Measurements from ENCODE around the gene TPD52L1.
A peak's percentile ranks its signal among the peaks of the same experiment; 100 is the strongest.
"Not testable (repeated sequence)": the region's sequence is repeated elsewhere in the genome, so short reads cannot be mapped to it uniquely, and the experiment has no call there.

Gene TPD52L1

DNA sequence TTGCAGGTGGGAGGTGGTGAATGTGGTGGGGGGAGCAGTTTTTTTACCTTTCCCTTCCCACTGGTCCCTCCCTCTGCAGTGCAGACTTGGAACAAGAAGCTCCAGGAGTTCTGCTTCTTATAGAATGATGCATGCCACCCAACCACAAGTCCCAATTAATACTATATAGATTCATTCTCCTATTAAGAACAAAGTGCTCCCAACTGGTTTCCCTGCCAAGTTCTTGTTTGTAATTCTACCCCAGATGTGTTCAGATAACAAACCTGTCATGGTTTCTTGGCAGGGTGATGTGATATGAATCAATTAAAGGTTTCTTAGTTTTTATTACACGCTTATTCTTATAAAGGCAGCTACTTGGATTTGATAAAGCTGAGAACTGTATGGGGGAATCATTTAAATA lies 124.3 kb downstream of the TPD52L1 start:
- DNase-seq: no peak

DNA sequence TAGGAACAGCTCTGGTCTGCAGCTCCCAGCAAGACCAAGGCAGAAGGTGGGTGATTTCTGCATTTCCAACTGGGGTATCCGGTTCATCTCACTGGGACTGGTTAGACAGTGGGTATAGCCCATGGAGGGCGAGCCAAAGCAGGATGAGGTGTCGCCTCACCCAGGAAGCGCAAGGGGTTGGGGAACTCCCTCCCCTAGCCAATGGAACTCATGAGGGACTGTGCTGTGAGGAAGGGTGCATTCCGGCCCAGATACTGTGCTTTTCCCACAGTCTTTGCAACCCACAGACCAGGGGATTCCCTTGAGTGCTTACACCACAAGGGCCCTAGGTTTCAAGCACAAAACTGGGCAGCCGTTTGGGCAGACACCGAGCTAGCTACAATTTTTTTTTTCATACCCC lies 126.4 kb downstream of the TPD52L1 start:
- DNase-seq: no peak

DNA sequence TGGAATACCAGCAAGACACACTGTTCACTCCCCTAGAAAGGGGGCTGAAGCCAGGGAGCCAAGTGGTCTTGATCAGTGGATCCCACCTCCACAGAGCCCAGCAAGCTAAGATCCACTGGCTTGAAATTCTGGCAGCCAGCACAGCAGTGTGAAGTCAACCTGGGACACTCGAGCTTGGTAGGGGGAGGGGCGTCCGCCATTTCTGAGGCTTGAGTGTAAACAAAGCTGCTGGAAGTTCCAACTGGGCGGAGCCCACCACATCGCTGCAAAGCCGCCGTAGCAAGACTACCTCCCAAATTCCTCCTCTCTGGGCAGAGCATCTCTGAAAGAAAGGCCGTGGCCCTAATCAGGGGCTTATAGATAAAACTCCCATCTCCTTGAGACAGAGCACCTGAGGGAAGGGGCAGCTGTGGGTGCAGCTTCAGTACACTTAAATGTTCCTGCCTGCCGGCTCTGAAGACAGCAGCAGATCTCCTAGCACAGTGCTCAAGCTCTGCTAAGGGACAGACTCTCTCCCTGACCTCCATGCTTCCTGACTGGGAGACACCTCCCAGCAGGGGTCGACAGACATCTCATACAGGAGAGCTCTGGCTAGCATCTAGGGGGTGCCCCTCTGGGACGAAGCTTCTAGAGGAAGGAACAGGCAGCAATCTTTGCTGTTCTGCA lies 126.9 kb downstream of the TPD52L1 start:
- not testable (repeated sequence) for DNase-seq

DNA sequence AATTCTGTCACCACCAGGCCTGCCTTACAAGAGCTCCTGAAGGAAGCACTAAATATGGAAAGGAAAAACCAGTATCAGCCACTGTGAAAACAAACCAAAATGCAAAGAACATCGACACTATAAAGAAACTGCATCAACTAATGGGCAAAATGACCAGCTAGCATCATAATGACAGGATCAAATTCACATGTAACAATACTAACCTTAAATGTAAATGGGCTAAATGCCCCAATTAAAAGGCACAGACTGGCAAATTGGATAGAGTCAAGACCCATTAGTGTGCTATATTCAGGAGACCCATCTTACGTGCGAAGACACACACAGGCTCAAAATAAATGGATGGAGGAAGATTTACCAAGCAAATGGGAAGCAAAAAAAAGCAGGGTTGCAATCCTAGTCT lies 128.9 kb downstream of the TPD52L1 start:
- not testable (repeated sequence) for DNase-seq

DNA sequence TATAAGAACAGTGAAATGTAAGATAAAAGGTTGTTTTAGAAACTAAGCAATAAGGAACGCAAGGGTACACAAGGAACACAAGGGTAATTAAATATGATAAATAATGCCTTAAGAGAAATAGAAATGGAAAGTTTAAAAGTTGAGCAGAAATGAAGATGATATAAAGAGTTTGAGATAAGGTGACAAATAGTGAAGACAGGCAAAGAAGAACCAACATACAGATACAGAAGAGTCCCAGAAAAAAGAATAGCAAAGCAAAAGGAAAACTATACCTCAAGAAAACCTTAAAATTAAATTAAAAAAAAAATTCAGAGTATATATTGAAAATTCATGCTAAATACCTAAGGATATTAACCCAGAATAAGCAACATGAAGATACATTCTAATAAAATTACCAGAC lies 131.8 kb downstream of the TPD52L1 start:
- DNase-seq: no peak

DNA sequence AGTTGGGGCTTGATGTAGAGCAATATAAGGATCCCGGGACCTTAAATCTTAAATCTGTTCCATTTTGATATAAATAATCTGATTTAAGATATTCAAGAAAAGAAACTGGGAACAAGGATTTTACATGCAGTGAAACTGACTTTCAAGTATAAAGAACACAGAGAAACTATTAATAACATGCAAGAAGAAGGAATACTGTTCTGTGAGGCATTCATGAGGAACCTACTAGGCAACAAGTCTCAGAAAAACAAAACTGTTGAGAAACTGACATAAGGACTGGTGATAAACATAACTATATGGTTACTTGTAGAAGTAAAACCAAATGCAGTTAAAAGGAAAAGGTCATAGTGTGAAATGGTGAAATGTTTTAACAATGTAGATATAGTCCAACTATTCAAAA lies 132.4 kb downstream of the TPD52L1 start:
- no peak for DNase-seq

DNA sequence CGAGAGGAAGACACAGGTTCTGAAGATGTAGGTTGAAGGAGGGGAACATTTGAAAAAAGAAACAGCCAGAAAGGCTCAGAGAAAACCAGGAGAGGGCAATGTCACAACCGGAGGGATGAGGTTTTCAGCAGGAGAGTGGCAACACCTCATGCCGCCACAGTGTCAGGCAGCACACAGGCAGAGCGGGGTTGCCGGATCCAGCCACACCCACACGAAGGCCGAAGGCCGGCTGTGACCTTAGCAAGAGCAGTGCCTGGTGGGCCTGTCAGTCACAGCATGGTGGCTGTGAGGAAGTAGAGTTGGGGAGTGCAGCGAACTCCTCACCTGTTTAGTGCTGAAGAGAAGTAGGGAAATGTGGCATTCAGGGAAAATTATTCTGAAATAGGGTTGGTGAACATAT lies 134.1 kb downstream of the TPD52L1 start:
- no peak for DNase-seq

DNA sequence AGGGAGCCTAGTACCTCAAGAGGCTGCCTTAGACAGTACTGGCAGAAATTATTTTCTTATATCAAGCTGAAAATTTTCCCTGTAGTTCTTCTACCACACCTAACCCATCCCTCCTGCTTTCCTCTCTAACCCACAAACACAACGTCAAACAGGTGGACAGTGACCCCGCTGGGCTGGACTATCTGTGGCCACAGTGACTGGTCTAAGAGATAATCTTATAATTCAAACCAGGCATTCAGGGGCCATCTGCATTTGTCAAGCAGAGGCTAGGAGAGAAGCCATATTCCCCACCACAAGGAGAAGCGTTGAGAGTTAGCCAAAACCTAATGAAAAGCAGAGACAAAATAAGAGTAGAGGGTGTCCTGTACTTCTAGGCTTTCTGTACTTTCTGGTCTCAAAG lies 140.0 kb downstream of the TPD52L1 start:
- DNase-seq: no peak

DNA sequence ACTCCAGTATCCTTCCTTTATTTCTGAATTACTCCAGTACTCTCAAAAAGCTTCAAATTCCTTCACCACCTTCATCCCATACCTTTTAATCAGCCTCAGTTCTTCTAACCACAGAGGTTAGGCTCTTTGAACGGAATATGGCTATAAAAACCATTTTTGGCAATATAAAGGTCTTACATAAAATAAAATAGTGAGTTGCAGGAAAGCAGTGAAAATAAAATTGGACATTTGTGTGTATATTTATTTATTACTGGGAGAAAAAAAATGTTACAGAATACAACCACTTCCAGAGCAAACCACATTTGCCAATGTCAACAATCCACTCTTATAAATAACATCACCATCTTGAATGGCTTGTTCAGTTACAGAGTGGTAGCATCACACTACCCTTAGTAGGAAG lies 140.5 kb downstream of the TPD52L1 start:
- no peak for DNase-seq

DNA sequence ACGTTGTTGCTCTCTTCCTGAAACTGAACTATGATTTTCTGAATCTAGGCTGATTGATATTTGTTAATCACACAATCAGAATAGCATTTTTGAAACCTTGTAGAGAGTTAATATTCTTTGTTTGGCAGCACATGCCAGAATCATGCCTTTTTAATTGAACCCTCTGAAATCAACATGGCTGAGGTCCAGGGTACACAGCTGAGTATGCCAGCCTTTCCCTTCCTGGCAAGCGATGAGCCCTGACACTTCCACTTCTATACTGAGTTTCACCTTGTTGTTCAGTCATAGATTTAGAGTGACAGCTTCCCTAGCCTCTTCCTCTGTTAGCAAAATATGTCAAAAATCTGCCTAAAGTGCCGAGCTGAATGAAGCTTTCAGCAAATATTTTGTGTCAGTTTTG lies 141.4 kb downstream of the TPD52L1 start:
- DNase-seq: no peak

DNA sequence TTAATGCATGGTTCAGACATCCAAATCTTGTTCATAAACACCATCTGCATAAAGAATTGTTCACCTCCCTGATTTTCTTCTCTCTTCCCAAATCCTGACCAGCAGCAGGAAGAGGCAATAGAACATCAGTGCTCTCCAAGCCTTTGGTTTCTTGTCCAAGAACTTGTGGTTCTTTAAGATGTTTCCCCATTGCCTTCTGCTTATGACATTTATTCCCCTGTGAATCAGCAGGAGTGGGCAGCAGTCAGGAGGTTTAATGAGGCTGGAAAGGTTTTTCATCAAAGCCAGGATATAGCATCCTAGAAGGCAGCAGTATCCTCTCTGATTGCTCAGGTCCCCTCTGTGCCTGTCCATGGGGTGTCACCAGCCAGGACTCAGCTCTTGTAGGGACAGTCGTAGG lies 142.9 kb downstream of the TPD52L1 start:
- DNase-seq: no peak

DNA sequence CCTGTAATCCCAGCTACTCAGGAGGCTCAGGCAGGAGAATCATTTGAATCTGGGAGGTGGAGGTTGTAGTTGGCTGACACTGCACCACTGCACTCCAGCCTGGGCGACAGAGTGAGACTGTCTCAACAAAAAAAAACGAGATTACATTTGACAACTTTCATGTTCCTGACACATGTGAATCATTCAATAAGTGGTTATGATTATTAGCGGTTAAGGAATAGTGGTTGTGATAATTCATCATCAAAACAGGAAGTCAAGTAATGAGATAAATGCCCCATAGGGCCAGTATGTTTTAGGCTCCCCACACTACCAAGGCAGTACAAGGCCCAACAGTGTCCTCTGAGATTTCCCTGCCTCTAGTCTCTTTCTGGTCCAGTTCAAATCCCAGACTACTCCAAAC lies 145.7 kb downstream of the TPD52L1 start:
- DNase-seq: no peak

DNA sequence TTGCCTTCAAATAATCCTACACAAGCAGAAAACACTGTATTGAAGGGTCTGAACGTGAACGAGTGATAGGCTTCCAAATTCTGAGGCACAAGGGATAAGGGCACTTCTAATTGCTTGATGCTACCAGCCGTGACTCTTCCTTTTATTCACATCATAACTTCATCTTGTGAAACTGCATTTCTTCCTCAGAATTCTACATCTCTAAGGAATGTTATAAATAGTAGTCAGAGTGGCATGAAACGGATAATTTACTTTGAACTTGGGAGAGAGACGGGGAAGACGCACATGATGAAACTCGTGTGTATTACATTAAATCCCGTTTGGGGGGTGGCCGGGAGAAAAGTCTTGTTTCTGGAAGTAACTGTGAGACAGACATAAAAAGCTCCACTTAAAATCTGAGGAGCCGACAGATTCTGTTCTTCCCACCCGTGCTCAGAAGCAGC lies 147.4 kb downstream of the TPD52L1 start:
- DNase-seq: no peak

DNA sequence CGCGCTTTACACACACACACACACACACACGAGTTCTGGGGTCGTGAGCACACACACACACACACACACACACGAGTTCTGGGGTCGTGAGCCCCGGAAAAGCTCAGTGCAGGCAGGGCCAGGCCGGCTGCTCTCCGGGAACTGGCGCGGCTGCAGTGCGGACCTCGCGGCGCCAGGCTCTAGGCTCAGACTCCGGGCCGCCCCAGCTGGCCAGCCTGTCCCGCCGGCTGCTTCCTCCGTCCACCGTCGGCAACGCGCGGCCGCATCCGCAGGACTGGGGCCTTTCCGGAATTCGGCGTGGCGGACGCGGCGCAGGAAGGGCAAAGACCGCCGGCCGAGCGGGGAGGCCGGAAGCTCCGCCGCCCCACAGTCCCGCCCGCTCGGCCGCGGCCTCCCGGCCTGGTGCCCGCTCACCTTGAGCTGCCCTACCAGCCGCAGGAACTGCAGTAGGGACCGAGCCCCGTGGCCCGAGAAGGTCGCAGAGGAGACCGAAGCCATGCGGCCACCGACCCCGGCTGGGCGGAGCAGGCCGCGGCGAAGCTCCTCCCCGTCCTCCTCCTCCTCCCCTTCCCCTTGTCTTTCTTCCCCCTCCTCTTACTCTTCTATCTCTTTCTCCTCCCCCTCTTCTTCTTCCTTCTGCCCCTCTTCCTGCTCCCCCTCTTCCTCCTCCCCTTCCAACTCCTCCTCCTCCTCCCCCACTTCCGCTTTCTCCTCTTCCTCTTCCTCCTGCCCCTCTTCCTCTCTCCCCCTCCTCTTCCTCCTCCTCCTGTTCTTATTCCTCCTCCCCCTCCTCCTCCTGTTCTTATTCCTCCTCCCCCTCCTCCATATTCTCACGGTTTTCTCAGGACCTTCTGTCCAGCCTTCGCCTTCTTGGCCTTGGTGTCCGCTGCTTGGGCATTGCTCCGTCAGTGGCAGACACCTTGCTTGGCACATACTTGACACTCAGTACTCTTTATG lies 148.1 kb downstream of the TPD52L1 start, which contains the start of gene HDDC2:
Gene HDDC2 (minus strand): TSS at position 533 of the 957 bp plus-strand sequence. CDS start 35 bp downstream, at position 498.
- peak; percentile 32 for DNase-seq

DNA sequence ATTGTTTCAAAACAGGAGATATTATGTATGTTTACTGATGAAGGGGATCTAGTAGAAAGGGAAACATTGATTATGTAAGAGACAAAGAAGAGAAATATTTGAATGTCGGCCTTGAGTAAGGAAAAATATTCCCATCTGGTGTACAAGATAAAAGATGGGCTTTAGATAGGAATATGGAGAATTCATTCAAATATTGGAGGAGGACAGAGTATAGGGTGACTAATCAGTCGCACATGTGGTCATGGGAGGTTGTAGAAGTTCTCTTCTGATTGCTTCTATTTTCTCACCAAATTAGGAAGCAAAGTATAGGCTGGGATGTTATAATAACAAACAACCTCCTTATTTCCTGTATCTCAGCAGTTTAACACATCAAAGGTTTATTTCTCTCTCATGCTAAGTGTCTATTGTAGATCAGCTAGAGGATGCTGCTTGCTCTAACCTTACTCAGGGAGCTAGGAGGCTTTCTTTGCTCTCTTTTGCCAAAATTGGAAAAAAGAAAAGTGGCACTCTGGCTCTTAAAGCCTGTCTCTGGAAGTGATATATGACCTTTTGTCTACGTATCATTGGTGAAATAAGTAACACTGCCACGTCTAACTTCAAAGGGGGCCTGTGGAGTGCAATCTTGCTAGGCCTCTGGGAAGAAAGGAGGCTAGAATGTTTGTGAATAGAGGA lies 149.4 kb downstream of the TPD52L1 start:
- DNase-seq: no peak

DNA sequence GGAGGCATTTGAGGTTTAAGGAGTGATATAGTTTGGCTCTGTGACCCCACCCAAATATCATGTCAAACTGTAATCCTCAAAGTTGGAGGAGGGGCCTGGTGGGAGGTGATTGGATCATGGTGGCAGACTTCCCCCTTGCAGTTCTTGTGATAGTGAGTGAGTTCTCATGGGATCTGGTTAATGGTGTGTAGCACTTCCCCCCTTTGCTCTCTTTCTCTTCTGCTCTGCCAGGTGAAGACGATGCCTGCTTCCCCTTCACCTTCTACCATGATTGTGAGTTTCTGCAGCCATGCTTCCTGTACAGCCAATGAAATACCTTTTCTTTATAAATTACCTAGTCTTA lies 149.9 kb downstream of the TPD52L1 start:
- no peak for DNase-seq

DNA sequence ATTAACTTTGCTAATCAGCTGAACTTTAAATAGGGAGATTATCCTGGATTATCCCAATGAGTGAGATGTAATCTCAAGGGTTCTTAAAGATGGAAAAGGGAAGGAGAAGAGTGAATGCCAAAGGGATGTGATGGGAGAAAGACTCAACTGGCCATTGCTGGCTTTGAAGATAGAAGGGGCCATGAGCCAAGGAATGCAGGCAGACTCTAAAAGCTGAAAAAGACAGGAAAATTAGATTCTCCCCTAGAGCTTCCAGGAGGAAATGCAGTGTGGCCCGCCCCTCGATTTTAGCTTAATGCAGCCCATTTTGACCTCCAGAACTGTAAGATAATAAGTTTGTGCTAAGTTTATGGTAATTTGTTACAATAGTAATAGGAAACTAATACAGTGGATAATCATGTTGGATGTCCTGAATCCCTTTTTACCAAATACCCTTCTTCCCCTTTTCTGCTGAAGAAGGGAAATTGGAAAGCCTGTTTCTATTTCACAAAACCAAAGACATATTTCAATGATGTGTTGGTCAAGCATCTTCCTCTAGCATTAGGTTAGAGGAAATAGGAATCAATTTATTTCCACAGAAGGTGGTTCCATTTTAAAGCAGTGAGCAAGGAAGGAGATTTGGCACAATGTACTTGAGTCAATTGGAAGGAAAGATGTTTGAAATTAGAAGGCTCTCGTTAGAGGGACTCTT lies 151.5 kb downstream of the TPD52L1 start:
- no peak for DNase-seq

DNA sequence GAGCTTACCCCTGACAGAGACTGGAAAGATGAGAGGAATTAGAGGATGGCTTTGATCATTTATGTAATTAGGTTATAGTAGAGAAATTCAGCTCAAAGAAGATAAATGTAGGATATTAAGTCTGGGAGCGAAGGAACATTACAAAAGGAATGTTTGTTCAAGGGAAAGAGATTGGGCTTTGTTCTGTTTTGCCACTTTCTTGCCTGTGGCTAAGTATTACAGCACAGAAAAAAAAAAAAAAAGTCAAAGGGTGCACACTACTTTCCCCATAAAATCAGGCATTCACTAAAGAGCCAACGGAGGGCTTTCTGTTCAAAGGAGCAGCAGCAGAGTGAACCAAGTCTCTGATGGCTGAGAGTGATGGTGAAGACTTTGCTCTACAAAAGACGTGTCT lies 153.2 kb downstream of the TPD52L1 start:
- no peak for DNase-seq

DNA sequence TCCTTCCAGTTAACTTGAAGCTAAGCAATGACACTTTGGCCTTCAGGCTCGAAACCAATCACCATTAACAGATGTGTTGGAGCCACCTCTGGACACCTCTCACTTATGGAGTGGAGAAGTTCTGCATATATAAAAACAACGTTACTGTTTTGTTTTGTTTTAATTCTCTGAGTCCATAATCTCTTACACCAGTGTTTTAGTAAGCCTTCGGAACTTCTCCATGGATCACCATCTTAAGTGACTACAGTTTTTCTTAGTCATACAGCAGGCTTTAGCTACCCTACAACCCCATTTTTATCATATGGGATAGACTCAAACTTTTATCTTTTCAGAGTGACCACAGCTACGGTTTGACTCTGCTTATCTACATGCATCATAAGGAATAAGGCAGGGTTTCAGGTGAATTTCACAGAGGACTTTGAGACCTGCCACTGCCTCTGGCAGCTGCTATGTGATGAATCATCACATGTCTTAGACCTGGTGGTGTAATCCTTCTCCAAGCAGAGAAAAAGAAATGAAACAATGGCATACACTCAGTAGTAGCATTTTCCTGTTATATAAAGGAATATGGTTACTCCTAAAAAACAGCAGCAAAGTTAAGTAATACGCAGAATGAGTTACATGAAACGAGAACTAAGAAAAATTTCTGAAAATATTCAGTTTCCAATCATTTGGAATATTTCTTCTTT lies 153.7 kb downstream of the TPD52L1 start:
- DNase-seq: no peak

DNA sequence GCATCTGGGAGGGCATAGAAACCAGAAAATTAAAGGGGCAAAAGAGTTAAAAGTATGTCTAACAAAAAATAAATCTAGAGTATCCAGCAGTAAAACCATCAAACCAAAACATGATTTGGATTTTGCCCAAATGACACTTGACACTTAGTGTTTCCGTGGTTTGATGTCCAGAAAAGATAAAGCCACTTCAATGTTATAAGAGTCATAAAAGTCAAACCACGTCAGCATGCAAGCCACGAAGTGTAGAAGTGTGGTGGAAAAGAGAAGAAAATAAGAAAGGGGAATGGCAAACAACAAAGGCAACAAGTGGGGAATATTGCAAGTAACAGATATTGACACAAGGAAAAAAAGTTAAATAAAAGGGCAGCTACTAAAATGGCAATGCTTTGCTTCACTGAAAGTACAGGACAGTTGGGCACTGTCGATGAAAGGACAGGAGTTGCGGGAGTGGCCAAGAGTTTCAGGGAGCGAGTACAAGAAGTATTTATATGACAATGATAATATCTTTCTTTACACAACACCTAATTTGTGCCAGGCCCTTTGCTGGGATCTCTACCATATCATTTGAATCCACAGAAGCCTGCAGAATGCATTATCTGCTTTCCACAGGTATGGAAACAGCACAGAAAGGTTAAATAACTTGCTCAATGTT lies 154.5 kb downstream of the TPD52L1 start:
- no peak for DNase-seq

DNA sequence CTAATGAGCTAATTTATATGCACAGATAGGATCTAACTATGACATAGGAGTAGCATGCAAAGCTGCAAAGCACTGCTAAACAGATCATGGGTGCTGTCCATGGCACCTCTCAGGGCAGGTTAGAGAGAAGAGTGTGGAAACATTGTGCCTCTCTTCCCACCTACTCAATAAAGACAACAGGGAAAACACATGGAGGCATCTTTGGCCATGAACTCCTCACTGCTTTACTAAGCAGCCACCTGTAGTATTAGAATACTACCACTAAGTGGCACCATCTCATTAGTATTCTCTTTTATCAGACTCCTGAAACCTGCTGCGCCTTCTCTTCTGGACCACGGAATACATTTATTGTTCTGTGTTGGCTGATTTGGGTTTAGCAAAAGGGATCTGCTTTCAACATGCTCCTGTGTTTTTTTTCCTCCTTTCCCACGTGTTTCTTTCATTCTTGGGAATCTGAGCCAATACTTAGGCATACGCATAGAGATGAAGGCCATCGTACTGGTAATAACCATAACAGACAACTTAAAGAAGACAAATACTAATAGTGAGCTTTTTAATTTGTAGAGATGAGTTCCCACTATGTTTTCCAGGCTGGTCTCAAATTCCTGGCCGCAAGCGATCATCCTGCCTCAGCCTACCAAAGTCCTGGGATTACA lies 157.5 kb downstream of the TPD52L1 start:
- DNase-seq: no peak

All from activated effector memory CD4-positive, alpha-beta T cell treated with Interleukin-2 at 50 U/mL for 16 hours (primary cell).